PC-9 (cell line): Measurements from ENCODE around the gene FERMT1.

Source experiments
- CTCF ChIP-seq: fragments of 200-600 bp; sonication (generic); conservative IDR thresholded peaks from 2 replicates; pipeline ENCODE4 v1.6.1; 2017; ENCODE audit warnings: mixed run types, antibody characterized with exemption, mild to moderate bottlenecking, moderate library complexity
- EZH2 ChIP-seq: fragments of 200-600 bp; sonication (generic); IDR thresholded peaks from 2 replicates; pipeline ENCODE4 v1.8.0; 2017; ENCODE audit warnings: antibody characterized with exemption, low read depth

- no peak for TF ChIP-seq CTCF
- TF ChIP-seq EZH2, result no peak
Observed at GRCh38 chr20:6099819-6100218, 23.0 kb downstream of the FERMT1 start.
